Measurements from ENCODE around the gene NEXN. TPM values are rescaled to one million over a fixed set of nuclear protein-coding genes. Genes with fewer than 3 reads are reported as not detected.

The NEXN gene
- total and polyA plus RNA-seq, 4 donors = 0.51 to 2.4 (median 1.7) TPM

DNA sequence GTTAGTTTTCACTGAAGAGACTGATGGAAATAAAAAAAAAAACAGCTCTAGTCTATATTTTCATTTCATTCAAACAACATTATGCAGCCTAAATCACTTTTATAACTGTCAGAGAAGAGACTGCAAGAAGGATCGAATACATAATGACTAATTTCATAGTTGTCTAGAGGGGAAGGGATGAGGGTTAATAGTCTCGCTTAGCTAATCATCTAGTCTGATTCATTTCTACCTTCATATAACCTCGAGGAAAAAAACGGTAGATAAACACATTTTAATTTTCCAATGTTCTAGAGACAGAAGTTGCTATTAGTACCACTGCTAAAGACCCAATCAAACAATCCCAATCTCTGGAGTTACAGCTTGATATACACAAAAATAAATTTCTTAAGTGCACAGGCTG, 87.0 kb downstream of the NEXN start:
- H3K4me3 ChIP-seq (ENCODE audit: low read depth in 1 of 3, low read length in 3 of 3) = no peak overlapping the region
- TF ChIP-seq JUND (IDR thresholded peaks at IDR 0.05) (no peak), FOXA1 (IDR thresholded peaks at IDR 0.05) (no peak), SP1 (IDR thresholded peaks at IDR 0.05) (no peak), RXRA (IDR thresholded peaks at IDR 0.05) (no peak), EGR1 (IDR thresholded peaks at IDR 0.05; ENCODE audit: low read depth in 2 of 2) (no peak)
- TF ChIP-seq, protein P1, sequence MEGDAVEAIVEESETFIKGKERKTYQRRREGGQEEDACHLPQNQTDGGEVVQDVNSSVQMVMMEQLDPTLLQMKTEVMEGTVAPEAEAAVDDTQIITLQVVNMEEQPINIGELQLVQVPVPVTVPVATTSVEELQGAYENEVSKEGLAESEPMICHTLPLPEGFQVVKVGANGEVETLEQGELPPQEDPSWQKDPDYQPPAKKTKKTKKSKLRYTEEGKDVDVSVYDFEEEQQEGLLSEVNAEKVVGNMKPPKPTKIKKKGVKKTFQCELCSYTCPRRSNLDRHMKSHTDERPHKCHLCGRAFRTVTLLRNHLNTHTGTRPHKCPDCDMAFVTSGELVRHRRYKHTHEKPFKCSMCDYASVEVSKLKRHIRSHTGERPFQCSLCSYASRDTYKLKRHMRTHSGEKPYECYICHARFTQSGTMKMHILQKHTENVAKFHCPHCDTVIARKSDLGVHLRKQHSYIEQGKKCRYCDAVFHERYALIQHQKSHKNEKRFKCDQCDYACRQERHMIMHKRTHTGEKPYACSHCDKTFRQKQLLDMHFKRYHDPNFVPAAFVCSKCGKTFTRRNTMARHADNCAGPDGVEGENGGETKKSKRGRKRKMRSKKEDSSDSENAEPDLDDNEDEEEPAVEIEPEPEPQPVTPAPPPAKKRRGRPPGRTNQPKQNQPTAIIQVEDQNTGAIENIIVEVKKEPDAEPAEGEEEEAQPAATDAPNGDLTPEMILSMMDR (IDR thresholded peaks at IDR 0.05; ENCODE audit: low read depth, low read length, missing input control) = no peak
- TF ChIP-seq, protein P2, sequence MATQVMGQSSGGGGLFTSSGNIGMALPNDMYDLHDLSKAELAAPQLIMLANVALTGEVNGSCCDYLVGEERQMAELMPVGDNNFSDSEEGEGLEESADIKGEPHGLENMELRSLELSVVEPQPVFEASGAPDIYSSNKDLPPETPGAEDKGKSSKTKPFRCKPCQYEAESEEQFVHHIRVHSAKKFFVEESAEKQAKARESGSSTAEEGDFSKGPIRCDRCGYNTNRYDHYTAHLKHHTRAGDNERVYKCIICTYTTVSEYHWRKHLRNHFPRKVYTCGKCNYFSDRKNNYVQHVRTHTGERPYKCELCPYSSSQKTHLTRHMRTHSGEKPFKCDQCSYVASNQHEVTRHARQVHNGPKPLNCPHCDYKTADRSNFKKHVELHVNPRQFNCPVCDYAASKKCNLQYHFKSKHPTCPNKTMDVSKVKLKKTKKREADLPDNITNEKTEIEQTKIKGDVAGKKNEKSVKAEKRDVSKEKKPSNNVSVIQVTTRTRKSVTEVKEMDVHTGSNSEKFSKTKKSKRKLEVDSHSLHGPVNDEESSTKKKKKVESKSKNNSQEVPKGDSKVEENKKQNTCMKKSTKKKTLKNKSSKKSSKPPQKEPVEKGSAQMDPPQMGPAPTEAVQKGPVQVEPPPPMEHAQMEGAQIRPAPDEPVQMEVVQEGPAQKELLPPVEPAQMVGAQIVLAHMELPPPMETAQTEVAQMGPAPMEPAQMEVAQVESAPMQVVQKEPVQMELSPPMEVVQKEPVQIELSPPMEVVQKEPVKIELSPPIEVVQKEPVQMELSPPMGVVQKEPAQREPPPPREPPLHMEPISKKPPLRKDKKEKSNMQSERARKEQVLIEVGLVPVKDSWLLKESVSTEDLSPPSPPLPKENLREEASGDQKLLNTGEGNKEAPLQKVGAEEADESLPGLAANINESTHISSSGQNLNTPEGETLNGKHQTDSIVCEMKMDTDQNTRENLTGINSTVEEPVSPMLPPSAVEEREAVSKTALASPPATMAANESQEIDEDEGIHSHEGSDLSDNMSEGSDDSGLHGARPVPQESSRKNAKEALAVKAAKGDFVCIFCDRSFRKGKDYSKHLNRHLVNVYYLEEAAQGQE (IDR thresholded peaks at IDR 0.05) = no peak
- no peak overlapping the region for H3K27ac ChIP-seq (ENCODE audit: low read depth in 1 of 2, low read length in 2 of 2)
- WGBS = 59% methylated on average over 4 of the region's 4 CpGs
- DNase-seq (ENCODE audit: low spot score) = no peak
- H3K9ac ChIP-seq (ENCODE audit: low read depth in 1 of 2, low read length in 2 of 2) = no peak overlapping the region
- H3K9me3 ChIP-seq (ENCODE audit: control insufficient read depth in 4 of 4, low read length in 3 of 4) = no peaks in the 10 kb centered on the region
- H3K36me3 ChIP-seq (ENCODE audit: control insufficient read depth in 4 of 4, insufficient read depth in 3 of 4, low read depth in 1 of 4, low read length in 3 of 4) = peaks cover 0 to 3% (median 1%) of the 10 kb centered on the region in 4 donors
- peaks cover 9 to 34% (median 17%) of the 10 kb centered on the region in 4 donors for H3K4me1 ChIP-seq (ENCODE audit: control insufficient read depth in 4 of 4, insufficient read depth in 4 of 4, low read length in 3 of 4)
- H3K27me3 ChIP-seq (ENCODE audit: control insufficient read depth in 4 of 4, insufficient read depth in 4 of 4, low read length in 3 of 4) = no peaks in the 10 kb centered on the region

GRCh38 chr1:77975907-77976306, 87.5 kb downstream of the NEXN start:
- TF ChIP-seq SP1 (IDR thresholded peaks at IDR 0.05) (no peak), HNF4A (conservative IDR thresholded peaks at IDR 0.05) (no peak), JUND (IDR thresholded peaks at IDR 0.05) (no peak), ZBTB33 (IDR thresholded peaks at IDR 0.05) (no peak), RXRA (IDR thresholded peaks at IDR 0.05) (no peak), GABPA (IDR thresholded peaks at IDR 0.05 in 1 of 2, conservative IDR thresholded peaks at IDR 0.05 in 1 of 2) (no peak), MAX (IDR thresholded peaks at IDR 0.05) (no peak), TAF1 (conservative IDR thresholded peaks at IDR 0.05) (no peak), RAD21 (IDR thresholded peaks at IDR 0.05) (no peak), NR2F2 (IDR thresholded peaks at IDR 0.05) (no peak)
- TF ChIP-seq, protein P2 (IDR thresholded peaks at IDR 0.05) = no peak
- TF ChIP-seq, protein P3, sequence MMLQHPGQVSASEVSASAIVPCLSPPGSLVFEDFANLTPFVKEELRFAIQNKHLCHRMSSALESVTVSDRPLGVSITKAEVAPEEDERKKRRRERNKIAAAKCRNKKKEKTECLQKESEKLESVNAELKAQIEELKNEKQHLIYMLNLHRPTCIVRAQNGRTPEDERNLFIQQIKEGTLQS (IDR thresholded peaks at IDR 0.05) = no peak
- TF ChIP-seq, protein P1 (IDR thresholded peaks at IDR 0.05; ENCODE audit: low read depth, low read length, missing input control) = no peak
- WGBS = 58% methylated on average over 2 of the region's 2 CpGs
- H3K36me3 ChIP-seq (ENCODE audit: control insufficient read depth in 4 of 4, insufficient read depth in 3 of 4, low read depth in 1 of 4, low read length in 3 of 4) = peaks cover 0 to 3% (median 0%) of the 10 kb centered on the region in 4 donors
- no peaks in the 10 kb centered on the region for H3K9me3 ChIP-seq (ENCODE audit: control insufficient read depth in 4 of 4, low read length in 3 of 4)
- no peak overlapping the region for H3K27ac ChIP-seq (ENCODE audit: low read depth in 1 of 2, low read length in 2 of 2)
- no peak for DNase-seq (ENCODE audit: low spot score)
- peaks cover 8 to 37% (median 16%) of the 10 kb centered on the region in 4 donors for H3K4me1 ChIP-seq (ENCODE audit: control insufficient read depth in 4 of 4, insufficient read depth in 4 of 4, low read length in 3 of 4)
- no peak overlapping the region for H3K9ac ChIP-seq (ENCODE audit: low read depth in 1 of 2, low read length in 2 of 2)
- no peak overlapping the region for H3K4me3 ChIP-seq (ENCODE audit: low read depth in 1 of 3, low read length in 3 of 3)
- H3K27me3 ChIP-seq (ENCODE audit: control insufficient read depth in 4 of 4, insufficient read depth in 4 of 4, low read length in 3 of 4) = no peaks in the 10 kb centered on the region

Data from liver (tissue), 9 donors.